Breast epithelium (tissue), 4 donors: Measurements from ENCODE around the gene CNPY4. TPM values are rescaled to one million over a fixed set of nuclear protein-coding genes. Genes with fewer than 3 reads are reported as not detected.

Source experiments
- DNase-seq, 2 donors: peaks; one replicate each; pipeline ENCODE4 v3.0.0-alpha.2; 2019; ENCODE audit warnings: low spot score in 2 of 2
- H3K27ac ChIP-seq, 2 donors: fragments of 200-600 bp; sonication (generic) in 1 of 2; one replicate each; pipeline ENCODE4 v1.5.1; 2016 to 2019; ENCODE audit warnings: mild to moderate bottlenecking in 1 of 2
- H3K27me3 ChIP-seq, 2 donors: fragments of 200-600 bp; sonication (generic) in 1 of 2; one replicate each; pipeline versions ENCODE4 v1.5.1 to v1.6.0; 2017 to 2019; ENCODE audit warnings: control low read depth in 1 of 2, mild to moderate bottlenecking in 1 of 2
- H3K36me3 ChIP-seq: fragments of 200-600 bp; one replicate; pipeline ENCODE4 v1.5.1; 2019
- H3K4me1 ChIP-seq, 2 donors: fragments of 200-600 bp; sonication (generic); one replicate each; pipeline ENCODE4 v1.5.1; 2016 to 2019; ENCODE audit warnings: control low read depth in 1 of 2
- H3K4me3 ChIP-seq, 3 donors: fragments of 200-600 bp; sonication (generic); 1 replicate in 2 of 3; 2 replicates in 1 of 3; pipeline ENCODE4 v1.5.1; 2016 to 2019; ENCODE audit warnings: mild to moderate bottlenecking in 3 of 3, moderate library complexity in 2 of 3
- H3K9me3 ChIP-seq, 2 donors: fragments of 200-600 bp; sonication (generic) in 1 of 2; one replicate each; pipeline ENCODE4 v1.5.1; 2016 to 2019; ENCODE audit warnings: control low read depth in 1 of 2
- CTCF ChIP-seq, 3 donors: fragments of 450-650 bp; IDR thresholded peaks; one replicate each; pipeline ENCODE4 v1.5.1; 2016 to 2017; ENCODE audit warnings: antibody characterized with exemption in 3 of 3, mild to moderate bottlenecking in 3 of 3, moderate library complexity in 3 of 3
- POLR2A ChIP-seq: fragments of 450-650 bp; IDR thresholded peaks from one replicate; pipeline ENCODE4 v1.6.1; 2016; ENCODE audit warnings: antibody characterized with exemption, mild to moderate bottlenecking, moderate library complexity
- POLR2AphosphoS5 ChIP-seq, 3 donors: sonication (generic); formaldehyde crosslinking; IDR thresholded peaks; one replicate each; pipeline ENCODE4 v1.6.1; 2017; ENCODE audit warnings: antibody characterized with exemption in 3 of 3
- intact Hi-C: fragments of 100-400 bp; cut with DNase I; formaldehyde crosslinking; loops from one replicate; pipeline ENCODE4 v1.15.1; 2023; ENCODE audit warnings: low total_unique reads
- total RNA-seq, 3 donors: library from RNA; depleted of rRNA; stranded (reverse); fragments of >200 nt; gene quantifications; one replicate each; pipeline ENCODE4 v1.1.0, GENCODE V29; 2016

The CNPY4 gene
- total RNA-seq, 3 donors from 2014 or later: 7.2 to 11.8 (median 11.3) TPM

GRCh38 chr7:100109521-100110163 lies 9.8 kb upstream of the CNPY4 start:
- Histone ChIP-seq H3K36me3 (no peaks in the 10 kb centered on the region), H3K27me3 (no peaks in the 10 kb centered on the region), H3K4me3 (no peak overlapping the region), H3K27ac (no peak overlapping the region), H3K9me3 (no peaks in the 10 kb centered on the region), H3K4me1 (no peaks in the 10 kb centered on the region)
- TF ChIP-seq POLR2A (no peak), POLR2AphosphoS5 (IDR thresholded peaks at IDR 0.05) (no peak), CTCF (IDR thresholded peaks at IDR 0.05) (no peak)
- DNase-seq: no peak
- intact Hi-C loops: no loop called here

GRCh38 chr7:100111156-100111555 lies 8.3 kb upstream of the CNPY4 start:
- Histone ChIP-seq H3K36me3 (no peaks in the 10 kb centered on the region), H3K4me1 (no peaks in the 10 kb centered on the region), H3K27me3 (no peaks in the 10 kb centered on the region), H3K27ac (no peak overlapping the region), H3K4me3 (no peak overlapping the region), H3K9me3 (no peaks in the 10 kb centered on the region)
- DNase-seq: no peak
- TF ChIP-seq CTCF (IDR thresholded peaks at IDR 0.05) (no peak), POLR2AphosphoS5 (IDR thresholded peaks at IDR 0.05) (no peak), POLR2A (no peak)
- intact Hi-C loops: no loop called here

GRCh38 chr7:100111914-100112313 lies 7.5 kb upstream of the CNPY4 start:
- Histone ChIP-seq H3K4me3 (no peak overlapping the region), H3K27ac (no peak overlapping the region), H3K27me3 (no peaks in the 10 kb centered on the region), H3K4me1 (no peaks in the 10 kb centered on the region), H3K9me3 (no peaks in the 10 kb centered on the region), H3K36me3 (no peaks in the 10 kb centered on the region)
- DNase-seq: no peak
- TF ChIP-seq CTCF (IDR thresholded peaks at IDR 0.05): no peak
- no peak for TF ChIP-seq POLR2A
- TF ChIP-seq POLR2AphosphoS5 (IDR thresholded peaks at IDR 0.05): no peak
- intact Hi-C loops: no loop called here

- intact Hi-C loops: loop anchor here (5.0 kb wide), 1 partner anchor 847 kb away; no protein-coding TSS in a partner anchor
- H3K36me3 ChIP-seq: no peaks in the 10 kb centered on the region
- H3K27ac ChIP-seq: no peak overlapping the region
- TF ChIP-seq POLR2AphosphoS5 (IDR thresholded peaks at IDR 0.05): no peak
- no peak for TF ChIP-seq CTCF (IDR thresholded peaks at IDR 0.05)
- TF ChIP-seq POLR2A: no peak
- no peaks in the 10 kb centered on the region for H3K9me3 ChIP-seq
- no peaks in the 10 kb centered on the region for H3K27me3 ChIP-seq
- no peak overlapping the region for H3K4me3 ChIP-seq
- DNase-seq: no peak
- peaks cover under 1 to 3% of the 10 kb centered on the region in 2 donors for H3K4me1 ChIP-seq
Observed at GRCh38 chr7:100115026-100115425, 4.4 kb upstream of the CNPY4 start.

- Histone ChIP-seq H3K4me3 (peak overlapping the region; percentile 63 to 81 (median 76)), H3K9me3 (no peaks in the 10 kb centered on the region), H3K36me3 (no peaks in the 10 kb centered on the region), H3K27ac (peak overlapping the region; percentile 80 to 88), H3K27me3 (no peaks in the 10 kb centered on the region), H3K4me1 (peaks cover 3 to 7% of the 10 kb centered on the region in 2 donors)
- DNase-seq: no peak
- TF ChIP-seq CTCF (IDR thresholded peaks at IDR 0.05) (no peak), POLR2A (no peak), POLR2AphosphoS5 (IDR thresholded peaks at IDR 0.05) (no peak)
- intact Hi-C loops: loop anchor here (5.0 kb wide), 1 partner anchor 844 kb away; no protein-coding TSS in a partner anchor
Observed at GRCh38 chr7:100118388-100119071, 904 bp upstream of the CNPY4 start.
